Myocyte (in vitro differentiated cells): ENCODE data around the gene HCST. TPM values are rescaled to one million over a fixed set of nuclear protein-coding genes. Genes with fewer than 3 reads are reported as not detected.
A peak's percentile ranks its signal among the peaks of the same experiment; 100 is the strongest.
"Not testable (repeated sequence)": the region's sequence is repeated elsewhere in the genome, so short reads cannot be mapped to it uniquely, and the experiment has no call there.

ENCODE experiments used
- DNase-seq: peaks from one replicate; pipeline ENCODE4 v3.0.0-alpha.2; 2012; ENCODE audit warnings: low read depth
- total RNA-seq: library from RNA; depleted of rRNA; stranded (reverse); fragments of >200 nt; gene quantifications from 2 replicates; pipeline ENCODE4 v1.2.3, GENCODE V29; 2014

The HCST gene
- total RNA-seq, 1 donor from 2014 or later: not detected

DNA sequence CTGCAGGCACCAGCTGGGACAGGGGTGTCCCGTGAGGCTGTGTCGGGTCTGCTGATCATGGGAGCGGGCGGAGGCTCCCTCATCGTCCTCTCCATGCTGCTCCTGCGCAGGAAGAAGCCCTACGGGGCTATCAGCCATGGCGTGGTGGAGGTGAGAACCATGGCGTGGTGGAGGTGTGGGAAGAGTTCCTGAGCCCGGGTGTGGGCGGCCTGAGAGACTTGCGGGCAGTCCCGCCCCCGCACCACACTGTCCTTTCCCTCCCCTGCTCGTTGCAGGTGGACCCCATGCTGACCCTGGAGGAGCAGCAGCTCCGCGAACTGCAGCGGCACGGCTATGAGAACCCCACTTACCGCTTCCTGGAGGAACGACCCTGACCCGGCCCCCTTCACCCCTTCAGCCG is 23.3 kb upstream of the HCST start:
- DNase-seq: no peak

DNA sequence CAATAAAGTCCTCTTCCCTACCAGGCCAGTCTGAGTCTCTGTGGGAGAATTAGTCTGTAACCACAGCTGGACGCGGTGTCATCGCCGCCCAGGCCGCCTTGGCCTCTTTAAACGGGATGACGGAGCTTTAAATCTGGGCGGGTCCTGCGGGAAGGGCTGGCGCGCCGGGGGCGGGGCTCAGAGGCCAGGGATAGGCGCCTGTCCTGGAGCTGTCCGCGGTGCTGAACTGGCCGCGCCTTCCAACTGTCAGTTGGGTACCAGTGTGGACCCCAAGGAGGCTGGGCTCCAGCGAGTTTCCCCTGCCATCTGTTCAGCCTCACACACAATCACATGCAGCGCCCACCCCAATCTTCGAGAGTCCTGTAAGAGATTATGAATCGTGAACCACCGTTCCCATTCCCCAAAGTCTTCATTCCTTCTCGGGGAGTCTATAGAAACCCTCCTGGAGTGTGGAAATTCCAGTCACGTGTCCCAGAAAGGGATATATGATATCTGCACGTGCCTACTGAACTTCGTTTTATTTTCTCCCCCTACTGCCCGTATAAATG is 22.5 kb upstream of the HCST start:
- peak; percentile 94 for DNase-seq

DNA sequence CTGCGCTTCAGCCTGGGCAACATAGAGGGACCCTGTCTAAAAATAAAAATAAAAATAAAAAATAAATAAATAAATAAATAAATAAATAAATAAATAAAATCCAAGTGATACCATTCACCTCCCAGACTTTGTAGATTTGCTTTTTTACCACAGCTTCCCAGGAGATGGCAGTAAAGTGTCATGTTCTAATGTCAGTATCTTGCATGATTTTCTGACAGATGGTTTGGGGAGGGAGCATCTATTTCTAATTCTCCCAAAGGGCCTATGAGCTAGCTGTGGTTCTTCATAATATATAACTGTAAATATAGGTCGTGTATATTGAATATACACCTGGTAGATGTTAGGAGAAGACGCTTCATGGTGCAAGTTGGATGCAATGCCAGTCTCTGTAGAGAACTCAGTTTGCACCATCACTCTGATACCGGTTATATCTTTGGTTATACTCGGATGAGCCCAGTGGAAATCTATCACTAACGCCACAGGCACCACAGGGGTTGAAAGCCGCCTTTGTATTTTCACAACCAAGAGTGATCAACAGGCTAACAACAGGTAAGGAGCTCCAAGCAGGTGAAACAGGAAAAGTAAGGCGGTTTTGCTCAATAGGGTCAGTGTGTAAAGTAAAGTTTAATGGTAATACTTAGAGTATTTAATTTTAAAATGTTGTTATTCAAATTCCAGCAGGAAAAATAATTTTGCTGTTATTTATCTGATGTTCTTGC is 20.1 kb upstream of the HCST start:
- DNase-seq: peak; percentile 89

DNA sequence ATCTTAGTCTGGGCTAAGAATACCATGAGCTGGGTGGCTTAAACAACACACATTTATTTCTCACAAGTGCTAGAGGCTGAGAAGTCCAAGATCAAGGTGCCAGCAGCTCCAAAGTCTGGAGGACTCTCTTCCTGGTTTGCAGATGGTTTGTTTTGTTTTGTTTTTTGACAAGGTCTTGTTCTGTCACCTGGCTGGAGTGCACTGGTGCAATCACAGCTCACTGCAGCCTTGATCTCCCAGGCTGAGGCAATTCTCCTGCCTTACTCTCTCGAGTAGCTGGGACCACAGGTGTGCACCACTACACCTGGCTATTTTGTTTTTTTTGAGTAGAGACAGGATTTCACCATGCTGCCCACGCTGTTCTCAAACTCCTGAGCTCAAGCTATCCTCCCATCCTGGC is 18.4 kb upstream of the HCST start:
- DNase-seq: no peak

DNA sequence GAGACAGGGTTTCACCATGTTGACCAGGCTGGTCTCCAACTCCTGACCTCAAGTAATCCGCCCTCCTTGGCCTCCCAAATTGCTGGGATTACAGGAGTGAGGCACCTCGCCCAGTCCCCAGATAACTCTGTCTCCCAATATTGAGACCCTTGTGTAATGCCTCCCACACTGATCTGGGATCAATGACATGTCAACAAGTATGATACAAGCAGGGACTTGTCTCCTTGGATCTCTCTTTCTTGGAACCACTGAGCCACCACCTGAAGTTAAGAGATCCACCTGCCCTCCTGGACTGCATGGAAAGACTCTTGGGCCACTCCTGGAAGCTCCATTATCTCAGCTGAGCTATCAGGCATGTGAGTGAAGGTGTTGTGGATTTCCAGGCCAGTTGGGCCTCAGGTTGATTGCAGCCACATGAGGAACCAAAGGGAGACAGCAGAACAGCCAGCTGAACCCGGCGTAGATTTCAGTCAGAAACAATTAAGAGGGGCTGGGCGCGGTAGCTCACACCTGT is 17.0 kb upstream of the HCST start:
- DNase-seq: no peak

DNA sequence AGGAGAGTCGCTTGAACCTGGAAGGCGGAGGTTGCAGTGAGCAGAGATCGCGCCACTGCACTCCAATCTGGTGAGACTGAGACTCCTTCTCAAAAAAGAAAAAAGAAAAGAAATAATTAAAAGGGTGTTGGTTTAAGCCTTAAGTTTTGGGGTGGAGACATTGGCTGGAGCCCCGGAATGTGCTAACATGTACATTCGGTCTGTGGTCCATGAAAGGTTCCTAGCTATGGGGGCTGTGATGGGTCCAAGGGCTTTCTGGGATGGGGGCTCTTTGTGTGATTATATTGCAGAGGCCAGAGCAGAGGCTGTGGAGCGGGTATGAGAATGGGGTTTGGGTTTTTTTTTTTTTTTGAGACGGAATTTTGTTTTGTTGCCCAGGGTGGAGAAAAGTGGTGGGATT is 16.4 kb upstream of the HCST start:
- DNase-seq: no peak

DNA sequence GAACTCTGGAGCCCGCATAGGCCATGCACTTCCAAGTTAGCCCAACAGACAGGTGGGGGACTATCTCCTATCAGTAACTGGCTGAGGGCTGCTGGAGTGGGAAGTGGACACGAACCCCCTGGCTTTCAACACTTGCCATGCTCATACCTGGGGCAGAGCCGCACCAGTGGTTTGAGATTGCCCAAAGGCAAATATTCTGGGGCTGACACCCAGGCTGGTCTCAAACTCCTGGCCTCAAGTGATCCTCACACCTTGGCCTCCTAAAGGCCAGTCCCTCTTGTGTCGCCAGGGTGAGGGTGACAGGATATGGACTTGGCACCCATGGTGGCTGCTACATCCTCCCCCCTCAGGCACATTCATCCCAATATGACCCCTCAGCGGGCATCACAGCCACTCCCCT is 15.1 kb upstream of the HCST start:
- DNase-seq: no peak

DNA sequence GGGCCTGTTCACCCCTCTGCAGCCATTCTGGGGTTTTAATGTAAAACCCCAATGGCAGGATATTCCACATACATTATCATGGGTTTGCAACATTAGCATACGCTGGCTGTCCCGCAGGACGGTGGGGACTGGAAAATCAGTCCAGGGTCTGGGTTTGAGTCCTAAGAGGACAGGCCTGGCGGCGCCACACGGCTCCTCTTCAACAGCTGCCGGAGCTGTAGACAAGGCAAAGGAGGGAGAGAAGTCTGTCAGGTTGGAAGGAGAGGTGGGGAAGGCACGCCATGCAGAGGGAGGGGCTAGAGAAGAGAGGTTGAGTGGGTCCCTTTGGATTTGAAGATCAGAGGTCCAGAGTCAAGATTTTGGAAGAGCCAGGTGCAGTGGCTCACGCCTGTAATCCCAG is 13.9 kb upstream of the HCST start:
- no peak for DNase-seq

DNA sequence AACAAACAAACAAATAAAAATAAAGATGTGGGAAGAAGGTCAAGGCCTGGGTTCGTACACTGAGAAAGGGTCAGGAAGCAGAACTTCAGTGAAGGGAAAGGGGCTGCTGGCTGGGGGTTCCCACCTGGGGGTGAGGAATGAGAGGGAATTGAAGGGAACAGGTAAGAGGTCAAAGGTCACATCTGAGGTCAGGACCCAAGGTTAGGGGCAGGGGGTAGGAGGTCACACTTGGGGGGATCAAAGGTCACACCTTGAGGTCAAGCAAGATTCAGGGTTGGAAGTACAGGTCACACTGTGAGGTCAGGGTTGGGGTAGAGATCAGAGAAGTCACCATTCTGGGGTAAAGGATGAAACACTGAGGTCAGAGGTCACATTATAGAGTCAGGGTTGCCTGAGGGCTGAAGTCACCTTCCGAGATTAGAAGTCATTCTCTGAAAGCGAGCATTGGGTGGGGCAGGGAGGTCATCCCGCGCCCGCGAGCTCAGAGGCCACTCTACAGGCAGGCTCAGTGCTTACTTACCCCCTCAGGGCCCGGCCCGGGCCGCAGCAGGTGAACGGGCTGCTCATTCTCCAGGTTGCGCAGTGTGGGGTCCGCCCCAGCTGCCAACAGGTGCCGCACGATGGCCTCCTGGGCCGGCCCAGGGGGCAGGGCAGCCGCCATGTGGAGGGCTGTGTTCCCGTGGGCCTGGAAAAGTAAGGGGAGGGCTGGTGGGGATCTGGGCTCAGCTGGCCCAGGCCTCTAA is 12.8 kb upstream of the HCST start:
- DNase-seq: no peak

DNA sequence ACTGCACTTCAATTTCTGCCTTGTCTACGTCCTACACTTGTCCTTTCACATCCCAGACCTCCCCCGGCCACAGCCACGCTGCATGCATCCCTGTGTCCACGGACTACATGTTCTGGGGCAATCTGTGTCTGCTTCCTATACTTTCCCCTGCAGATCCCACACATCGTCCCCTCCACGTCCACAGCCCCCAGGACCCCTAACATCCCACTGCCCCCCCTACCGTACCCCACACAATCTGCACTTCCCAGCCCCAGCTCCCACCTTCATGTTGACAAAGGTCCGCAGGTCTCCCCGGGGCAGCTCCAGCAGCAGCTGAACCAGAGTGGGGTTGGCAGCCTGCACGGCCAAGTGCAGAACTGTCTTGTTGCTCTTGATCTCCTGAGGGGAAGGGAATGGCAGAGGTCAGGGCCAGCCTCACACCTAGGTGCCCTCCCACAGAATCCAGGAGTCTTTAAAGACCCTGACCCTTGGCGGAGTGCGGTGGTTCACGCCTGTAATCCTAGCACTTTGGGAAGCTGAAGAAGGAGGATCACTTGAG is 12.1 kb upstream of the HCST start:
- no peak for DNase-seq

DNA sequence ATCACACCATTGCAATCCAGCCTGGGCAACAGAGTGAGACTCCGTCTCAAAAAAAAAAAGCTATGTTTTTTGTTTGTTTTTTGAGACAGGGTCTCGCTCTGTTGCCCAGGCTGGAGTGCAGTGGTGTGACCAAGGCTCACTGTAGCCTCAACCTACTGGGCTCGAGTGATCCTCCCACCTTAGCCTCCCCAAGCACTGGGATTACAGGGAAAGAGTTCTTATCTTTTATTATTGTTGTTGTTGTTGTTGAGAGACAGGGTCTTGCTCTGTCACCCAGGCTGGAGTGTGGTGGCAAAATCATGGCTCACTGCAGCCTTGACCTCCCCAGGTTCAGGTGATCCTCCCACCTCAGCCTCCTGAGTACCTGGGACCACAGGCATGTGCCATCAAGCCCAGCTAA is 10.5 kb upstream of the HCST start:
- not testable (repeated sequence) for DNase-seq

DNA sequence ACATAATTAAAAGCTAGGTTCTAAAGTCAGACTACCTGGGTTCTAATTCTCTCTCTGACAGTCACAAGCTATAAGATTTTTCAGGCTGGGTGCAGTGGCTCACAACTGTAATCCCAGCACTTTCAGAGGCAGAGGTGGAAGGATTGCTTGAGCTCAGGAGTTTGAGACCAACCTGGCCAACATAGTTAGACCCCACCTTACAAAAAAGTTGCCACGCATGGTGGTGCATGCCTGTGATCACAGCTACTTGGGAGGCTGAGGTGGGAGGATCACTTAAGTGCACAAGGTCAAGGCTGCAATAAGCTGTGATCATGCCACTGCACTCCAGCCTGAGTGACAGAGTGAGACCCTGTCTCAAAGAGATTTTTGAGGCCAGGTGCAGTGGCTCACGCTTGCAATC is 8.0 kb upstream of the HCST start:
- no peak for DNase-seq

DNA sequence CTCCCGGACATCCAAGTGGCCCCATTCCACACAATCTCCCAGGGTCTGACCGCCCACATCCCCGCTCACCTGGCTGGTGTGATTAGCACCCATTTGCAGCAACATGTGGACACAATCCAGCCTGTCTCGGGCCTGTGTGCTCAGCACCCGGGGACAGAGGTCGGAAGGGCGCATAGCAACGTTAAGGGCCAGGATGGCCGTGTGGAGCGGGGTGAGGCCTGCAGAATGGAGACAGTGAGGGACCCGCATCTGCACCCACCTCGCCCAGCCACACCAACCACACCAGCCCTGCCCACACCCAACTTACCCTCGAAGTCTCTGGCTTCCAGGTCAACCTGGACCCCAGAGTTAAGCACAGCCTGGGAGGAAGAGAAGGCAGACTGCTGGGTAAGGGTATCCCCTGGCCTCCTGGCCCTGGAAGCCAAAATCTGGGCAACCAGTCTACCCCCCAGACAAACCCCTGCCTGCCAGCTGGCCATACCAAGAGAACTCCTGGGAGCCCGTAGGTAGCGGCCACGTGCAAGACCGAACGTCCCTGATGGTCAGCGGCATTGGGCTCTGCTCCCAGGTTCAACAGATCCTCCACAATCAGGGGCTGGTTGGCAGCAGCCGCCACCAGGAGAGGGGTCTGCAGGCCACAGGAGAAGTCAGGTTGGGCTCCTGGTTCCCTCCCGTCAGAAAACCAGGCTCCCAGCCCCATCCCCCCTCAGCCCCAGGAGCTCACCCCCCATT is 6.3 kb upstream of the HCST start:
- DNase-seq: no peak

DNA sequence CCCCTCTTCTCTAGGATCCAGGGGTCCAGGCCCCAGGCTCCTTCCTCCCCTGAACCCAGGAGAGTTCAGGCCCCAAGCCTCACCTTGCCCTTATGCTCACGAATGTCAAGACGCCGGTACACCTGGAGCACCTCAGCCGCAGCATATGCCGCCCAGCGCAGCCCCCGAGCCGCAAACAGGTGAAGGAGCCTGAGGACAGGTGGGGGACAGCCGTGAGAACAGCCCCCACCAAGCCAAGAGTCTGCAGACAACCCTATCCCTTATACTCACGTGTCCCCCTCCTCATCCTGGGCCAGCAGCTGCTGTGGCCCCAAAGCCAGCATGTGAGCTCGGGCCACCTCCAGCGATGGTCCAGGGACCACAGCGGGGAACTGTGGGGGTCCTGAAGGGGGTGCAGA is 5.7 kb upstream of the HCST start:
- no peak for DNase-seq

DNA sequence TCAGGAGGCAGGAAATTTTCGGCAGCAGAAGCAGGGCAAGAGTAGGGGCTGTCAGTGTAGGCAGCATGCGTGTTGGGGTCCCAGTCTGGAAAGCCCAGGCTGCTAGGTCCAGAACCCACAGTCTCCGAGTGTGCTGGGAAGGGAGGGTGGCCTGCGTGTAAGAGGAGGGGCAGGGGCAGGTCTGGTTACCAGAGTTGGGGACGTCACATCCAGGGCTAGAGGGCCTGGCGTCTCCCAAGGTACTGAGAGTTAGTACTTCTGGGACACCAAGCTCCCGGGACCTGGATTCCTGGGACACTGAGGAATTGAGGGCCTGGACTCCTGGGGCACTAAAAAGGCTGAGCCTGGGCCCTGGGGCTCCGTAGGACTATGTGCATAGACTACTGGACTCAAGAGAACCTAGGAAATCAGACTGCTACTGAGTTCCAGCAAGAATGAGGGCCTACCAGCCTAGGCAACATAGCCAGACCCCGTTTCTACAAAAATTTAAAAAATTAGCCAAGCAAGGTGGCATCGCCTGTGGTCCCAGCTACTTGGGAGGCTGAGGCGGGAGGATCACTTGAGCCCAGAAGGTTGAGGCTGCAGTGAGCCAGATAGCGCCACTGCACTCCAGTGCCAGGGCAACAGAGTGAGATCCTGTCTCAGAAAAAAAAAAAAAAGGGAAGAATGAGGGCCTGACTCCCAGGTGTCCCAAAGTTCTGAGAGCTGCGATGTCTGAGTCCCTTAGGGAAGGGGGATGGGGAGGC is 4.5 kb upstream of the HCST start:
- DNase-seq: no peak

DNA sequence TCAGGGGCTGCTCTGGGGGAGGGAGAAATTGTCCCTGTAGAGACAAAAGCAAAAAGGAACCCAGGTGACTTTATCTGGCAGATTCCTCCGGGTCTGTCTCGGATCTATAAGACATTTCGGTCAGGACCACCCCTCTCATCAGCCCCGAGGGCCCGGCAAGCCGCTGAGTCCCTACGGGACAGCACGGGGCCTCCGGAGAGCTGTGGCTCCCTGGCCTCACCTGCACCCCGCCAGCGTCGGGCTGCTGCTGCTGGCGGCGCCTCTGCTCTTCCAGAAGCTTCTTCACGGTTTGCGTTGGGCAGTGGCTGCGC is 3.9 kb upstream of the HCST start:
- no peak for DNase-seq

DNA sequence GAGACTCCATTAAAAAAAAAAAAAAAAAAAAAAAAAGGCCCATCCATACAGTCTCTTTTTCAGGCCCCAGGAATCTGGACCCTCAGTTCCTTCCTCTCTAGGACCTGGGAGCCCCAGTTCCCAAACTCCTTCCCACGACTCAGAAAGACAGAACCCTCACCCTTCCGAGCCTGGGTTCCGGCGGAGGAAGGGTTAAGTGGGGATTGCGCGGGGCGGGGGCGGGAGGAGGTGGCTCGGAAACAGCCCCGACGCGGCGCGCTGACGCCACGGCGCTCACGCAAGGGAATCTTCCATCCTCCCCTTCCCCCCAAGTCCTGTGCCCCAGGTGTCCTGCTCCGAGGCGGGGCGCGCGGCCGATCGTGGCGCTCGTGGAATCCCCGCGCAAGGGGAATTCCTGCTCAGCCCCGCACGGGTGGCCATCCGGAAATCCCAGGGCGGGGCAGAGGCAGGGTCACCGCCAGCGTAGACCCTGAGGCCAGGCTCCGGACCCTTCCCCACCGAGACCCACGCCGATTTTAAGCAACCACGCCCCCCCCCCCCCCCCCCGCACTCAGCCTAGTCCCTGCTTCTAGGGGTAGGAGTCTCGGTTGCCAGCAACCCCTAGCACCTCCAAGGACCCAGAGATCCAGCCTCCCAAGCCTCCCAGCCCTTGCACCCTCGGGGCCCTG is 2.6 kb upstream of the HCST start:
- peak; percentile 83 for DNase-seq

DNA sequence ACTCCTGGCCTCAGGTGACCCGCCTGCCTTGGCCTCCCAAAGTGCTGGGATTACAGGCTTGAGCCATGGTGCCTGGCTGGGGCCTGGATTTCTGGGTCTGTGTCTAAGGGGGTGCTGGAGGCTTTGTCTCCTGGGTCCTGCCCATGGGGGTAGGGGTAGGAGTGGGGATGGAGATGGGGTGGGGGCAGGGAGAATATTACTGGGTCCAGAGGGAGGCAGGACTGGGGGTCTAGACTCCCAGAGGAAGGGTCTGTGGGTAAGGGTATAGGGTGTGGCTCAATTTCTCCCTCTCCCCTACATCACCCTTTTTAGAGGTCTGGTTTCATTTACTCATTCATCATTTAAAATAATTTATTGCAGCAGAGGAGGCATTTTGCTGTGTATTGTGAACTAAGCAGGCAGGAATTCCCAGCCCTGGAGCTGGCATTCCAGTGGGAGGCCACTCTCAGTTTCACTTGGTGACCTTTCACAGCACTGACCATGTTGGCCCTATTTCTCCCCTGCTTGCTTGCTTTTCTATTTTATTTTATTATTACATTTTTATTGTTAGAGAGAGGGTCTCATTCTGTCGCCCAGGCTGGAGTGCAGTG is 1.2 kb upstream of the HCST start:
- peak; percentile 39 for DNase-seq

DNA sequence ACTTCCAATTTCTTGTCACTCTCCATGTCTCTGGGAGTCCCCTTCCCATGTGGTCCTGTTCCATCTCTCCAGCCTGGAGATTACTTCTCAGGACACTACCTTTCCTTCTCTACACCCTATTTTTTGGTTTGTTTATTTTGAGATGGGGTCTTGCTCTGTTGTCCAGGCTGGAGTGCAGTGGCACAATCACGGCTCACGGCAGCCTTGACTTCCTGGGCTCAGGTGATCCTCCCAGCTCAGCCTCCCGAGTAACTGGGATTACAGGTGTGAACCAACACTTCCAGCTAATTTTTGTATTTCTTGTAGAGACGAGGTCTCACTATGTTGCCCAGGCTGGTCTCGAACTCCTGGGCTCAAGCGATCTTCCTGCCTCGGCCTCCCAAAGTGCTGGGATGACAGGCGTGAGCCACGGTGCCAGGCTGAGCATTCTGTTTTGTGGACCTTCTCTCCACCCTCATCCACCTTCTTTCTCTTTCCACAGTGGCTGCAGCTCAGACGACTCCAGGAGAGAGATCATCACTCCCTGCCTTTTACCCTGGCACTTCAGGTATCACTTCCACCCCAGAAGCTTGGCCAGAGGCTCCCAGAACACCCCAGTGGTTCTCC is 644 bp downstream of the HCST start:
- DNase-seq: no peak
